Stimulated activated CD4-positive, alpha-beta T cell treated with anti-CD3 and anti-CD28 coated beads, TNF-alpha, amount 100 ng/mL, for 4 hours (primary cell): Measurements from ENCODE around the gene CDH4.

Experiments
- DNase-seq, 3 experiments: peaks; one replicate each; pipeline ENCODE4 v3.0.0-alpha.2; 2020; ENCODE audit warnings: low read depth in 3 of 3

Gene CDH4

DNA sequence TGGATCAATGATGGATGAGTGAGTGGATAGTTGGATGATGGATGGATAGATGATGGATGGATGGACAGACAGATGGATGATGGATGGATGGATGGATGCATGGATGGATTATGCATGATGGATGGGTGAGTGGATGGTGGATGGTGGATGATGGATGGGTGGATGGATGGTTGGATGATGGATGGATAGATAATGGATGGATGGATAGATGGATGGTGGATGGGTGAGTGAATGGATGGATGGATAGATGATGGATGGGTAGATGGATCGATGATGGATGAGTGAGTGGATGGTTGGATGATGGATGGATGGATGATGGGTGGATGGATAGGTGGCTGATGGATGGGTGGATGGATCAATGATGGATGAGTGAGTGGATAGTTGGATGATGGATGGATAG, 637.6 kb downstream of the CDH4 start:
- no peak for DNase-seq

DNA sequence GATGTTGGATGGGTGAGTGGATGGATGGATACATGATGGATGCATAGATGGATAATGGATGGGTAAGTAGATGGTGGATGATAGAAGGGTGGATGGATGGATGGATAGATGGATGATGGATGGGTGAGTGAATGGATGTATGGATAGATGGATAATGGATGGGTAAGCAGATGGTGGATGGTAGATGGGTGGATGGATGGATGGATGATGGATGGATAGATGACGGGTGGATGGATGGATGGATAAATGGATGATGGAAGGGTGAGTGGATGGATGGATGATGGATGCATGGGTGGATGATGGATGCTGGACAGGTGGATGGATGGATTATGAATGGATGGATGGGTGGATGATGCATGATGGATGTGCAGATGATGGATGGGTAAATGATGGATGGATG, 638.1 kb downstream of the CDH4 start:
- no peak for DNase-seq

DNA sequence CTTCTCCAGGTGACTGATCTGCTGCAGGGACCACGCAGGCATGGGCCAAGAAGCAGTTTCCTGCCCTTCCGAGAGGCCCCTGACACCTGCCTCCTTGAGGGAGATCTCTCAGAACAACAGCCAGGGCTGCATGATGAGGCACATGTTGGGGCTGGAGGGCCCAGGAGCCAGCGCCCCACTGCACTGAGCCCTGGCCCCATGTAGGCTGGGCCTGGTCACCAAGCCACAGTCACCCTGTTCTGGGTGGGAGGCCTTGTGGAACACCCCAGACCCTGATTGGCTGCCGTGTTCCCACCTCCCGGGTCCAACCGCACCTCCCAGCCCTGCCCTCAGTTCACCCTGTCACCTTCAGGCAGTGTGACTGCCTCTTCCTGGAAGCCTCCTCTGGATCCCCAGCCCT, 639.4 kb downstream of the CDH4 start:
- no peak for DNase-seq

DNA sequence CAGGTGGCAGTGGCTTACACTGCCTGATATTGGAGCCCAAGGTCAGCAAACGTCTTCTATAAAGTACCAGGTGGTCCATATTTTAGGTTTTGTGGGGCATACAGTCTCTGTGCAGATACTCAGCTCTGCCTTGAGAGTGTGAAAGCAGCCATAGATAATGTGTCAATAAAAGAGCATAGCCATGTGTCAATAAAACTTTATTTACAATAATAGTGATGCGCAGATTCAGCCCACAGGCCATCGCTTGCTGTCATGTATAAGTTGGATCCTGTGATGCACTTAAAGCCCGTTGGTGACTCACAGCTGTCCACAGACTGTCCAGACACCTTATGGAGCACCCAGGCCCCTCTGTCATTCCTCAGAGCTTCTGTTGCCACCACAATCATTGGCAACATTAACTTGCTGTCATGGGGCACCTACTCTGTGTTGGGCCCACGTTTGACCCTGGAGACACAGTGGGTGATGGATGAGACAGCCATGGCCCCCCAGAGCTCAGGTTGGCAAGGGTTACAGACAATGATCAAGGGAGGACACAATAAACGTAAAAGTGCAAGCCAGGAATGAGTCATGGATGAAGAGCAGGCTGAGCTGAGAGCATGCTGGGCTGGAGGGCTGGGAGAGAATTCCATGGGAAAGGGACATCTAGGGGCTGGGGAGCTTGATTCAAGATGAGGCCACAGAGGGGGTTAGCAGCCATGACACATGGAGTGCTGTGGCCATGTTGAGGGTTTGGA, 640.0 kb downstream of the CDH4 start:
- DNase-seq, result no peak

DNA sequence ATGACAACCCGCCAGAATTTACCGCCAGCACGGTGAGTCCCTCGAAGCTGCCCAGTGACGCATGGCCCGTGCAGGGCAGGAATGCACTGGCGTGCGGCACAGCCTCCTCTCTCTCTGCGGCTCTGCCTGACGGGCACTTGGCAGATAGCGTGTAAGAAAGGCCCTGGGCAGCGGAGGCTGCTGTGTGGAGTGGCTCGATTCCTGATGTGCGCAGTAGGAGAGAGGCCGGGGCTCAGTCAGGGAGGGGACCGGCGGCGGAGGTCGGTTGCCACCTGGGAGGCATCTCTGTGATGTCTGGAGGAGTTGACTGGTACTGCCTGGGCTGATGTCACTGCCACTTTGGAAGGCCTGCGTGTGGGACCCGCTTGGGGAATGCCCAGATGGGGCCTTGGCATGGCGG, 643.0 kb downstream of the CDH4 start:
- no peak for DNase-seq

DNA sequence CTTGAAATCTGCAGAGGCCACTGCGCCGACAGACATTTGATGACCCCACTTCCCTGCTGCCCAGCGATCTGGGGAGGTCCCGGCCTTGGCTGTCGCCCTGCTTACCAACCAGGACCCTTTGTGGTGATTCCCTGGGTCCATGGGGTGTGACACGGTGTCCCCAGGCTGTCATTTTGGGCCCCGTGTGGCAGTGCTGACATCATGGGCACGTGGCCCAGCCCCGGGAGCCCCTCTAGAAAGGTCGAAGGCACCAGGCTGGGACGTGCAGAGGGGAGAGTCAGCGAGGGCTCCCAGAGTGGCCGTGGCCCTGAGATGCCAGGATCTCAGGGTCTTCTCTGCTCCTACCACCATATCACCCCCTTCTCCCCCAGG, 643.6 kb downstream of the CDH4 start:
- no peak for DNase-seq

DNA sequence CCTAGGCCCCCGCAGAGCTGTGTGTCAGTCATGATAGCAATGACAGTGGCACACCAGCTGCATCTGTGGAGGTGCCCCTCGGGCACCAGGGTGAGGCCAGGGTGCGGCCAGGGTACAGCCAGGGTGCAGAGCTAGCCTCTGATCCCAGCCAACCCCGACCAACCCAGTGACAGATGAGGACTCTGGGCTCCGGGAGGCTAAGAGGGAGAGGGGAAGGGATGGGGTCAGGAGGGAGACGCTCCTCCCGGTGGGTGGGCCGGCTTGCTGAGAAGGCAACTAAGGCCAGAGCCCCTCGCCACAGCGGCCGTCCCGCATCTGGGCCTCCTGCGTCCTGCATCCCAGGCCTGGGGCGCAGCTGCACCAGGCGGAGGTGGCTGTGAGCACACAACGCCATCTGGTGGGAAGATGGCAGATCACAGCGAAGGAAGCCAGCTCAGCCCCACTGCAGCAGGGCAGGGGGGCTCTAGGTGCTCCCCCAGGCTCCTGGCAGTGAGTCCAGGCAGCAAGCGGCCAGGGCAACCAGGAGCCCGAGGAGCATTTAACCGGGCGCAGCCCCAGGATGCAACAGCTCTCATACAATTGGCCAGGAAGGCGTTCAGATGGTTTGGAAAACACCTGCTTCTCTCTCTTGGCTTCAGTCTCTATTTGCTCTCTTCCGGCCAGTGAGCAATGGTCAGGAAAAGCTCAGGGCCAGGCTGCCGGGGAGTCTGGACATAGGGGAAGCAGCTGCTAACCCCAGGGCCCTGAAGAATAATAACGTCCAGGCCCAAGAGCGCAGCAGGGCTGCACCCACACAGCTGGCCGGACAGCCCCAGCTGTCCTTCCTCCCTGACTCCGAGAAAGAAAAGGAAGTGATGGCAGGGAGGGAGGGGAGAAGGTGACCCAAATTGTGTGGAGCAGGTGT, 644.2 kb downstream of the CDH4 start:
- no peak for DNase-seq

DNA sequence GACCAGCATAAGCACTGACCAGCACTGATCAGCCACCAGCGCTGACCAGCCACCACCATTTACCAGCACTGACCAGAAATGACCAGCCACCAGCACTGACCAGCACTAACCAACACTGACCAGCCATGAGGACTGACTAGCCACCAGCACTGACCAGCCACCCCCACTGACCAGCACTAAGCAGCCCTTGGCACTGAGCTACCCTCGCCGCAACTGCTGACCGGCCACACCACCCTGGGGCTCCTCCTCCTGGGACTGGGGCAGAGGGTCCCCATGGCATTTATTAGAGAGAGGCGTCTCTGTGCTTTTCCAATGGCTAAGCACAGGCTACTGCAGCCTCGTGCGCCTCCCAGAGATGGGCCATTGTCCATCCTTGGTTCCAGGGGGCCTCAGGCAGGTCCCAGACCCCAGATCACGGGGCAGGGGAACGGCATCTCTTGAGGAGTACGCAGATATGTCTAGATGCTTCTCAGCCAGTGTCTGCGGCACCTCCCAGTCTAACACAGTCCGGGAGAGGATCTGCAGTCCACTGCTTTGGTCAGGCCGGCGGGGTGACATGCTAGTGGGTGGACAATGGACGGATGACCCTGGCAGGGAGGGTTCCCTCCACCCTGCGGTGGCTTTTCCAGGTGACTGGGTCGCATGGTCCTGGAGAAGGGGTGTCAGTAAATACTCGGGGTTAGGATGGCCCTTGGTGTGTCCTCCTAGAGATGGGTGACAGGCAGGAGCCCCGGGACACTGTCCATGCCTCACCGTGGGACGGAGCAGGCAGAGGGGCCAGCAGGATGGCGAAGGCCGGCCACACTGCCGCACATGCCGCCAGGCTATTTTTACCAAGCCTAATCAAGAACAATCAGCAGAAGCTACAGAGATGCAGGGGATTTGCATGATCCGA, 645.6 kb downstream of the CDH4 start:
- no peak for DNase-seq

DNA sequence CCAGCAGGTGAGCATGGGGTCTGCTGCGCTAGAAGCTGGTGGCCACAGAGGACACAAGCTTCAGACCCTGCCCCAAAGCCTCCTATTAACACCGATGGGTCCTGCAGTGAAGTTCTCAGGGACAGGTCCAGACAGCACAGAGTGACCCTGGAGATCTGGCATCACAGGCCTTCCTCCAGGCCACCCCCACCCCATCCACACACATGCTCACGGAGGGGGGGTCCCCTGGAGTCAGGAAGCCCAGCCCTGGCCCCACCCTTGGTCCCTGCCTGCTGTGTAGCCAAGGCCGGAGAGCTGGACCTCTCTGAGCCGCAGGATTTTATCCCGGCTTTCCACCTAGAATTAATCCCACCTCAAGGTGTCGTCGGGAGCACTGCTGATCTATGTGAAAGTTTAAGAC, 646.3 kb downstream of the CDH4 start:
- DNase-seq, result no peak

DNA sequence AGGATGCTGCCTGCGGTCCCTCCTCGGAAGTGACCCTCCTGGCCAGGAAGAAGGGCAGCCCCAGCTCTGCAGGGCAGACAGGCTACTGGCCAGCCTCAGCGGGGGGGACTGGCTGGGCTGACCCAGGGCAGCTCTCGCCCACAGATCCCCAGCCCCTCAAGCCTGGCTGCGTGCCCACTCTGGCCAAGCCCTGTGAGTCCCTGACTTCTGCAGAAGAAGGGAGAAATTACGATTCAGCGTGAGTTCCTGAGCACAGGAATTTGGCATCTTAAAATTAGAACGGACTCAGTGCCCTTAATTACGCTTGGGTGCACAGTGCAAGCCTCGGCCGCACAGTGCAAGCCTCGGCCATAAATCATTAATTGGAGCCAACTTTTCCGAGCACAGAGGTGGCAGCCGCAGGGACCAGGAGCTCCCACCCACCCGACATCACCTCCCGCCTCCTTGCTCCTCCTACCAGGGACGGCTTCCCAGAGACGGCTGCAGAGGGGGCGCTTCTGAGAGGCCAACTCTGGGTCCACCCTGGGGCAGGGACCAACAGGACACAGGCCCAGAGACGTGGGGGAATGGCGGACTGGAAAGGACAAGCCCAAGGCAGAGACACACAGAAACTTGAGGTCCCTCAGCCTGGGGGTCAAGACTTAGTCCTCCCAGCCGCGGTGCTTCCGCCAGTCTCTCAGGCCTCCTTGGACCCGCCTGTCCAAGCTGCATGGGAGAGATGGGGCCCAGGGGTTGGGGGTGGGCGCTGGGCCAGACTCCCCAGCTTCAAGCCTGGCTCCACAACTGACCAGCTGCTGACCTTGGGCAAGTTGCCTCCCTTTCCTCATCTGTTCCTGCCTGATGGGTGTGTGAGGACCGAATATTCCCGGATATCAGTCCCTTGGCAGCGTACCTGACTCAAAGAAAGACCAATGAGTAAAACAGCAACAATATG, 648.2 kb downstream of the CDH4 start:
- no peak for DNase-seq

DNA sequence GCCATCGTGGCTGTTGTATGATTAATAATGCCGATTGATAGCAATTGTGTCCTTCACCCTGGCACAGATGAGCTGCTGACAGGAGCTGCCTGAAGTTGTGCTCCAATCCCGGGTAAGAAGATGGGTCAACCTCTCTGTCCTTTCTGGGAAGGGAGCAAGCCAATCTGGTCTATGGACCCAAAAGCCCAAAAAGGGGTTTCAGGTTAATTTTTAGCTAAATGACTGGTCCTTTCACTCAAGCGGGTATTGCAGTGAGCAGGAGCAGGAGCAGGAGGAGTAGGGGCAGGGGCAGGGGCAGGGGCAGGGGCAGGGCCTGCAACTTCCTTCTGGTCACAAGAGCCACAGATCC, 648.9 kb downstream of the CDH4 start:
- DNase-seq, result no peak

DNA sequence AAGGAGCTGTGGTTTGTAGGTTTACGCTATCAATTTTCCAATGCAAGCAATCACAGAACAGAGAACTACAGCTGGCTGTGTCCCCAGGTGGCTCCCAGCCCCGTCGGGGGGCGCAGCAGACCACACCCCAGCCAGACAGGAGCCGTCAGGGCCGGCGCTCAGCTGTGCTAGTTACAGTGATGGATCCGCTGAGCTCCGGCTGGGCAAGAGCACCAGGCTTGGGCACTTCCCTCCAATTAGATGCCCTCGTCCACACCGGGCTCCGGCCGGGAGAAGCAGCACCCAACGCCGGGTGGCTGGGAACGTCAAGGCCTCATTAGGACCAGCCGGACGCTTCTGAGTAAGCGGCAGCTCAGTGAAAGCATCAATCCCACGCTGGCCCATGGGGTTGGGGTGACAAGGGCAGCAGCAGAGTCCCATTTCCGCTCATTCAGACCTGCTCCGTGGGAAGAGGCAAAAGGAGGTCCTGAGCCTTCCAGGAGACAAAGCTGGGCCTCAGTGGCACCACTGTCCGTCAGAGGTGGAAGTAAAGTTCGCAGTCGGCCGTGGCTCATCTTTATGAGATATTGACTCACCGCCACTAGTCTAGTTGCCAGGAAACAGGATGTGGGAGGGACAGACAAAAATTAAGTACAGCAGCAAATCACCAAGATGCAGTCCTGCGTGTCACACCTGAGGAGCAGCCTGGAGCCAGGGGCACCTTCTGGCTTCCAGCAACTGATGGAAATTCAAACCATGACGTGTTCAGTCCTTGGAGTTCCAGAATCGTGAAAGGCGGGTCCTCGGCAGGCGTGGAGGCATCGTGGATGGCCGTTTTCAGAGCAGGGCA, 649.5 kb downstream of the CDH4 start:
- no peak for DNase-seq

DNA sequence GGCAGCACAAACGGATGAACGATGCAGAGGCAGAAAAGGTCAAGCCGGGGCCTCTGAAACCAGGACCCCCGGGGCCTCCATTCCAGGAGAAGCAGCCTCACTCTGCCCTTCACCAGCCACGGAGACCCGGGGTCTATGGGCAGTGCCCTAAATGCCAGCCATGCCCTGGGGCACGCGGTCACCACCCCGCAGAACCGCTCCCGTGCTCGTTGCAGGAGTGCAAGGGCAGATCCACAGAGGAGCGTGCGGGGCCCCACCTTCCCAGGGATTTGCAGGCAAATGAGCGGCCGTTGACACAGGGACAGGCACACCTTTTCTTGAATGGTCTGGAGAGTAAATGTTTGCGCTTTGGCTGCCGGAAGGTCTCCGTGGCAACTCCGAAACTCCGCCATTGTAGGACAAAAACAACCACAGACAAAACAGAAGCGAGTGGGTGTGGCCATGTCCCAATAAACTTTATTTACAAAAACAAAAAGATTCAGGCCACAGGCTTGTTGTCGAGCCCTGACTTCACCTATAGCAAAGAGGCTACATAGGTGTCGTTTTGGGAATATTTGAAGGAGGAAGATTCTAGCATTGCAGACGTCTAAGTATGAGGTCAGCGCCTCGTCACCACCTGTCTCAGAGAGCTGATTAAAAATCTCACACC, 650.3 kb downstream of the CDH4 start:
- DNase-seq, result no peak

DNA sequence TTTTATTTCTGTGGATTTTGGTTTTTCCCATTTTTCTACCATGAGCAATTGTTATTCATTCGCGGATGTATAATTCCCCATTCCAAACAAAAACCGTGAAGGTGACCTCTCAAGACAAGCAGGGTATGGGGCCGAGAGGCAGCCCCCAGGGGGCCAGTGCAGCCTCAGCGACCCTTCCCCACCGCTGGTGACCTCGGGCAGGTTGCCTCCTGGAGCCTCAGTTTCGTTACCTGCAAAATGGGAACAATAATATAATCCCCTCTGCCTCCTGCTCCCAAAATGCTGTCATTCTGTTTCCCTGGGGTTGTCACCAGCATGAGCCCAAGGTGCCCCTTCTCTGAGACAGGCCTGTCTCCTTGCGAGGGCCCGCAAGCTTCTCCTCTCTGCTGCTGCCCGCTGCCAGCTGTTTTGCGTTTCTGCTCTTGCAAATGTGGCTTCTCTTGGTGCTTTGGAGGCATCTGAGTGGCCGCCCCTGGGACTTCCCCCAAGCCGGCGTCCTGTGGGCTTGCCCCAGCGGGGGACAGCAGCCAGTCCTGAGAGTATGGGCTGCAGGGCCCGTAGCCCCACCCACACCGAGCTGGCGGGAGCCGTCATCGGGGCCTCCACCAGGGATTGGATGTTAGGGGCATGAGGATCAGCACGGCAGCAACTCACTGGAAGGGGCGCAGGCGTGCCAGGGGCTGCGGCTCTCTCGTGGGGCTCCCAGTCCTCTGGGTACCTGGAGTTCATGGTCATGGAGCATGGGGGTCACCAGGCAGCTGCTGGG, 651.7 kb downstream of the CDH4 start:
- no peak for DNase-seq

DNA sequence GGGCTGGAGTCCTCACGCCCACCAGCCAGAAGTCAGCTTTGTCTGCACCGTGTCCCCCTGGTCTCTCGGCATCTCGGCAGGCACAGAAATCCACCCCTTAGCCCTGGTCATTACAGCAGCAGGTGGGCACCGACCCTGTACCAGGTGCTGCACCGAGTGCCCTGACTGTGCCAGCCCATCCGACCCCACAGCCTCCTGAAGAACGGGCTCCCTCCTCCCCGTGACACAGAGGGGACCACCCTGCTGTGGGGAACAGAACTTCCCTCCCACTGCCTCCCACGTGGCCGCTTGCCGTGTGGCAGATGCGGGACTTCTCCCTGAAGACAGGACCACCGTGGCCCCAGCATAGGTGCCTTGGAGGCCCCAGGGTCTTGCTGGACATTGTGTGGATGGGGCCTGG, 652.4 kb downstream of the CDH4 start:
- no peak for DNase-seq

DNA sequence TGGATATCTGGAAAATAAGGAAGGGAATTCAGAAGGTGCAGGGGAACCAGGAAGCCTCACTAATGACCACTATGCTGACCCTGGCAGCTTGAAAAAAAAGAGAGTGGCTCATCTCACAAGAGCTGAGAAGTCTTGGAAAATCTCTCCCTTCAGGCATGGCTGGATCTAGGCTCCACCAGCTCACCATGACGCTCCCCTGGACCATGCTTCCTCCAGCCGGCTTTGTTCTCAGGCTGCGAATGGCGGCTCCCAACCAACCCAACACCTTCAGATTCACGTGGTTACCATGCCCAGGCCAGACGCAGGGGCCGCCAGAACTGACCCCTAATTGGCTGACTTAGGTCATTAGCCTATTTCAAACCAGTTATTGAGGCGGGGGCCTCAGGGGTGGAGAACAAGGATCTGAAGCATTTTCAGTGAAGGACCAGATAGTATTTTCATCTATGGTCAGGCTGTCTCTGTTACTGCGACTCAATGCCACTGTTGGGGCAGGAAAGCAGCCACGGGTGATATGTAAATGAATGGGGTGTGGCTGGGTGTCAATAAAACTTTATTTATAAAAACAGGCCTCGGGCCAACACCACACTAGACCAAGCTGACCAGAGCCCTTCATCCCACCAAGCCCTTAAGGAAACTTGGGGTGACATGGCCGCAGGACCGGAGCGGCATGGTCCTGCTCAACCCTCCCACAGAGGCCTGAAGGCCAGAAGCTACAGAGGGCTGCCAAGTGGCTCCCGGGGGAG, 653.9 kb downstream of the CDH4 start:
- no peak for DNase-seq

DNA sequence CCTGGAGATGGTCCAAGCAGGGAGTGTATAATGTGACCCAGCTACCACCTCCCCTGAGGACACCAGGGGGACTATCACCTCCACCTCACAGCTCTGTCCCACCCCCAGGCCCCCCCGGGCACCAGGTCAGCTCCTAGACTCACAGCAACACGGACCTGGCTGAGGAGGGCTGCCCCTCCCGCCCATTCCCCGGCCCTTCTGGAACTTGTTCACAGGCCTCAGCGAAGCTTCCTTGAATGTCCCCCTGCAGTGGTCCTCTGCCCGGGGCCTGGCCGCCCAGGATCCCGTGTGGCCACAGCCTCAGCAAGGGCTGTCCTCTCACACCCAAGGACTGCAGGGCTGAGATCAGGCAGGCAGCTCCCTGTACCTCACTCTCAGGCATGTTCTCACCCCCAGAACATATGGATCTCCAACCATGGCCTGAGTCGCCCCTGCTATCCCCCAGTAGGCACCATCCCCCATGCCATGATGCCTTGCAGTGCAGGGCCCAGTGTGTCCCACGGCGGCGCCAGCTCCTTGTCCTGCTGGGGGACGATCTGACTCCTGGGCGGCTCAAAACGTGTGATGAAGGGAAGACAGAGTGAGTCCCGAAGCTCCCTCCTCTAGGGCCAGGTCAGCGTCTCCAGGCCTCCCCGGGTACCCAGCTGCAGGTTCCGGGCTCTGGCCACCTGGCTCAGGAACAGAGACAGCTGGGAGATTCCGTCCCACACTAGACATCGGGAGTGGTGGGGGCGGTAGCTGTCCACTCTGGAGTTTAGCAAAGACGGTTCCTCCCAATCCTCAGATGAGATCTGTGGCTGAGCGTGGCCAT, 655.2 kb downstream of the CDH4 start:
- DNase-seq, result no peak
